Hepatocyte (in vitro differentiated cells): Measurements from ENCODE around the gene TIMMDC1. TPM values are rescaled to one million over a fixed set of nuclear protein-coding genes. Genes with fewer than 3 reads are reported as not detected.

Experiments
- DNase-seq: peaks from one replicate; pipeline ENCODE4 v3.0.0-alpha.2; 2016; ENCODE audit warnings: low spot score
- H2AFZ ChIP-seq: fragments of 200-600 bp; sonication (generic); 2 replicates; pipeline ENCODE4 v1.6.0; 2016; ENCODE audit warnings: antibody characterized with exemption, mild to moderate bottlenecking
- H3K27ac ChIP-seq: fragments of 200-600 bp; sonication (generic); 2 replicates; pipeline ENCODE4 v1.5.1; 2016; ENCODE audit warnings: mild to moderate bottlenecking
- H3K27me3 ChIP-seq: fragments of 200-600 bp; sonication (generic); 2 replicates; pipeline ENCODE4 v1.6.1; 2016
- H3K36me3 ChIP-seq: fragments of 200-600 bp; sonication (generic); replicated peaks from 2 replicates; pipeline ENCODE4 v1.5.1; 2016; ENCODE audit warnings: low read depth; ENCODE audit not compliant: insufficient read depth
- H3K4me1 ChIP-seq: fragments of 200-600 bp; sonication (generic); 2 replicates; pipeline ENCODE4 v1.5.1; 2016; ENCODE audit warnings: mild to moderate bottlenecking, moderate library complexity; ENCODE audit not compliant: insufficient read depth
- H3K4me2 ChIP-seq: fragments of 200-600 bp; sonication (generic); 2 replicates; pipeline ENCODE4 v1.6.0; 2016
- H3K4me3 ChIP-seq: fragments of 200-600 bp; sonication (generic); 2 replicates; pipeline ENCODE4 v1.5.1; 2016; ENCODE audit warnings: mild to moderate bottlenecking
- H3K79me2 ChIP-seq: fragments of 200-600 bp; sonication (generic); 2 replicates; pipeline ENCODE4 v1.6.0; 2017; ENCODE audit warnings: mild to moderate bottlenecking
- H3K9me2 ChIP-seq: fragments of 200-600 bp; sonication (generic); replicated peaks from 2 replicates; pipeline ENCODE4 v1.6.0; 2017; ENCODE audit warnings: mild to moderate bottlenecking; ENCODE audit not compliant: insufficient read depth
- H3K9me3 ChIP-seq: fragments of 200-600 bp; sonication (generic); 2 replicates; pipeline ENCODE4 v1.5.1; 2016; ENCODE audit warnings: low read depth, mild to moderate bottlenecking
- H4K20me1 ChIP-seq: fragments of 200-600 bp; sonication (generic); 2 replicates; pipeline ENCODE4 v1.6.0; 2016; ENCODE audit warnings: mild to moderate bottlenecking; ENCODE audit not compliant: insufficient read depth, poor library complexity, severe bottlenecking
- EZH2 ChIP-seq: fragments of 200-600 bp; sonication (generic); IDR thresholded peaks from 2 replicates; pipeline ENCODE4 v1.6.1; 2016; ENCODE audit warnings: antibody characterized with exemption, mild to moderate bottlenecking, borderline replicate concordance
- EZH2phosphoT487 ChIP-seq: fragments of 200-600 bp; sonication (generic); IDR thresholded peaks from one replicate; pipeline ENCODE4 v1.6.1; 2018; ENCODE audit warnings: antibody characterized with exemption, mild to moderate bottlenecking, low read depth, moderate library complexity; ENCODE audit not compliant: unreplicated experiment, severe bottlenecking
- WGBS: methylation state at CpG from one replicate; pipeline ENCODE4 v1.1.6; 2016; ENCODE audit warnings: low lambda C conversion rate; ENCODE audit errors: missing lambda C conversion rate; 5-methylcytosine and 5-hydroxymethylcytosine counted together
- polyA plus RNA-seq: library from polyadenylated mRNA; unstranded; fragments of >200 nt; fragmentation: Nextera tagmentation; extraction: Ambion mirVana; gene quantifications from 2 replicates; pipeline ENCODE4 v1.2.1, GENCODE V29; 2016
- total RNA-seq: library from RNA; depleted of rRNA; stranded (reverse); fragments of >200 nt; gene quantifications from 2 replicates; pipeline ENCODE4 v1.2.3, GENCODE V29; 2014
- TF ChIP-seq, protein P1 (sequence below): fragments of 200-600 bp; sonication (generic); IDR thresholded peaks from 2 replicates; pipeline ENCODE4 v1.5.1; 2016; ENCODE audit warnings: antibody characterized with exemption, mild to moderate bottlenecking; ENCODE audit not compliant: poor library complexity

TIMMDC1 gene
- total and polyA plus RNA-seq, 2 experiments from 2014 or later = 47.8 to 140 TPM

DNA sequence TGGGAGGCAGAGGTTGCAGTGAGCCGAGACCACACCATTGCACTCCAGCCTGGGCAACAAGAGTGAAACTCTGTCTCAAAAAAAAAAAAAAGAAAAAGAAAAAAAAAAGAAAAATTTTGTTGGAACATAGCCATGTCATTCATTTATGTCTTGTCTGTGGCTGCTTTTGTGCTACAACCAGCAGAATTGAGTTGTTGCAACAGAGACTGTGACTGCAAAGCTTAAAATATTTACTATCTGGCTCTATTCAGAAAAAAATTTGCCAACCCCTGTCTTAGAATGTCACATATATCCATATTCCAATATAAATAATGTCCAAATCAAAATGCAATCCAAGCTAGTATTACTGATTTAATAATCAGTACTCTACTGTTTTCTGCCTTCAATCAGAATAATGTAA, 35.9 kb downstream of the TIMMDC1 start:
- Histone ChIP-seq H3K9me3 (no peaks in the 10 kb centered on the region), H3K79me2 (no peaks in the 10 kb centered on the region), H3K4me1 (no peaks in the 10 kb centered on the region), H3K27ac (no peak overlapping the region), H3K9me2 (no peaks in the 10 kb centered on the region), H4K20me1 (no peaks in the 10 kb centered on the region), H3K27me3 (no peaks in the 10 kb centered on the region), H2AFZ (no peak overlapping the region), H3K36me3 (no peaks in the 10 kb centered on the region), H3K4me2 (no peak overlapping the region), H3K4me3 (no peak overlapping the region)
- 100% methylated on average over 1 of the region's 1 CpG for WGBS
- TF ChIP-seq EZH2phosphoT487 = no peak
- TF ChIP-seq, protein P1, sequence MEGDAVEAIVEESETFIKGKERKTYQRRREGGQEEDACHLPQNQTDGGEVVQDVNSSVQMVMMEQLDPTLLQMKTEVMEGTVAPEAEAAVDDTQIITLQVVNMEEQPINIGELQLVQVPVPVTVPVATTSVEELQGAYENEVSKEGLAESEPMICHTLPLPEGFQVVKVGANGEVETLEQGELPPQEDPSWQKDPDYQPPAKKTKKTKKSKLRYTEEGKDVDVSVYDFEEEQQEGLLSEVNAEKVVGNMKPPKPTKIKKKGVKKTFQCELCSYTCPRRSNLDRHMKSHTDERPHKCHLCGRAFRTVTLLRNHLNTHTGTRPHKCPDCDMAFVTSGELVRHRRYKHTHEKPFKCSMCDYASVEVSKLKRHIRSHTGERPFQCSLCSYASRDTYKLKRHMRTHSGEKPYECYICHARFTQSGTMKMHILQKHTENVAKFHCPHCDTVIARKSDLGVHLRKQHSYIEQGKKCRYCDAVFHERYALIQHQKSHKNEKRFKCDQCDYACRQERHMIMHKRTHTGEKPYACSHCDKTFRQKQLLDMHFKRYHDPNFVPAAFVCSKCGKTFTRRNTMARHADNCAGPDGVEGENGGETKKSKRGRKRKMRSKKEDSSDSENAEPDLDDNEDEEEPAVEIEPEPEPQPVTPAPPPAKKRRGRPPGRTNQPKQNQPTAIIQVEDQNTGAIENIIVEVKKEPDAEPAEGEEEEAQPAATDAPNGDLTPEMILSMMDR = no peak
- no peak for TF ChIP-seq EZH2
- DNase-seq = no peak

DNA sequence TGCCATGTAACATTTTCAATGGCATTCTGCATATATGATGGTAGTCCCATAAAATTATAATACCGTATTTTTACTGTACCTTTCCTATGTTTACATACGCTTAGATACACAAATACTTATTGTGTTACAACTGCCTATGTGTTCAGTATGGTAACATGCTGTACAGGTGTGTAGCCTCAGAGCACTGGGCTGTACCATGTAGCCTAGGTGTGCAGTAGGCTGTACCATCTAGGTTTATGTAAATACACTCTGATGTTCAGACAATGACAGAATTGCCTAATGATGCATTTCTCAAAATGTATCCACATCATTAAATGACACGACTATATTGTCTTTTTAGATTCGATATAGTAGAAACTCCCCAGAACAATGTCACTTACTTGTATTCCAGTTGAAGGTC, 38.4 kb downstream of the TIMMDC1 start:
- H3K9me2 ChIP-seq = no peaks in the 10 kb centered on the region
- WGBS = 95% methylated on average over 4 of the region's 4 CpGs
- DNase-seq = no peak
- H3K36me3 ChIP-seq = no peaks in the 10 kb centered on the region
- TF ChIP-seq, protein P1 = no peak
- TF ChIP-seq EZH2 (no peak), EZH2phosphoT487 (no peak)
- H3K27ac ChIP-seq = no peak overlapping the region
- no peaks in the 10 kb centered on the region for H3K9me3 ChIP-seq
- H2AFZ ChIP-seq = no peak overlapping the region
- H3K79me2 ChIP-seq = no peaks in the 10 kb centered on the region
- no peak overlapping the region for H3K4me3 ChIP-seq
- no peaks in the 10 kb centered on the region for H3K4me1 ChIP-seq
- H3K27me3 ChIP-seq = no peaks in the 10 kb centered on the region
- no peaks in the 10 kb centered on the region for H4K20me1 ChIP-seq
- H3K4me2 ChIP-seq = no peak overlapping the region

DNA sequence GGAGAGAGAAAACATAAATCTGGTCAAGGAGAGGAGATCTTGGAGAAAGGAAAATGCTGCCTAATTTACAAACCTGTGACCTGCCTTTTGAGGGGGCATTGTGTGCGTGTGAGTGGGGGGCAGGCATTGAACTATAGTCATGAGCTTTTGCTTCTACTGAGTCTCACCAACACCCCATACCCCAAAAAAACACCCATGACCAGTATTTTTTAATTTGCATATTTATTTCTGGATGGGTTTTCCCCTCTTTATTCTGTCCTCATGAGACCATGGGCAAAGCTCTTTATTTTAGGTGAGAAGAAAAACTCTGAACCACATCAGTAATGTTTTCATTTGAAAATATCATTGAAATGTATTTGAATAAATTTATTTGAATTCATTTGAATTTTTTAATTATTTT, 40.4 kb downstream of the TIMMDC1 start:
- Histone ChIP-seq H3K4me1 (no peaks in the 10 kb centered on the region), H3K27ac (no peak overlapping the region), H4K20me1 (no peaks in the 10 kb centered on the region), H3K4me3 (no peak overlapping the region), H3K4me2 (no peak overlapping the region), H3K27me3 (no peaks in the 10 kb centered on the region), H3K9me2 (no peaks in the 10 kb centered on the region), H3K79me2 (no peaks in the 10 kb centered on the region), H2AFZ (no peak overlapping the region), H3K9me3 (no peaks in the 10 kb centered on the region), H3K36me3 (no peaks in the 10 kb centered on the region)
- DNase-seq = no peak
- 92% methylated on average over 1 of the region's 1 CpG for WGBS
- TF ChIP-seq, protein P1 = no peak
- no peak for TF ChIP-seq EZH2
- no peak for TF ChIP-seq EZH2phosphoT487

DNA sequence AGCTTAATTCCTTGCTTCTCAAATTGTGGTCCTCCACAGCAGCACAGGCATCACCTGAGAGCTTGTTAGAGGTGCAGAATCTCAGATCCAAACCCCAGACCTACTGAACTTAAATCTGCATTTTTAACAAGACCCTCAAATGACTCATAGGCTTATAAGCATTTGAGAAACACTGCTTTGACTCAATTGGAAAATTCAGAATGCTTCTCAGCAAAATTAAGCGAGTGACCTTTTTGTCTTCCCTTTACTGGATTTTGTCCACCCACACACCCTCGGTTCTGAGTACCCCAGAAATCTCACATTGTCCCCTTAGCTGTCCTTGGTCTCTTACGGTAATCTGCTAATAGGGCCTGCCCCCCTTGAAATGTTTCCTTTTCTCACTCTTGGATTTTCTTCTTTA, 43.2 kb downstream of the TIMMDC1 start:
- TF ChIP-seq EZH2phosphoT487 (no peak), EZH2 (no peak)
- TF ChIP-seq, protein P1 = no peak
- H3K27me3 ChIP-seq = no peaks in the 10 kb centered on the region
- no peak overlapping the region for H2AFZ ChIP-seq
- DNase-seq = no peak
- no peaks in the 10 kb centered on the region for H3K9me3 ChIP-seq
- H3K36me3 ChIP-seq = no peaks in the 10 kb centered on the region
- WGBS = 84% methylated on average over 3 of the region's 3 CpGs
- H3K4me2 ChIP-seq = no peak overlapping the region
- no peak overlapping the region for H3K27ac ChIP-seq
- no peaks in the 10 kb centered on the region for H3K4me1 ChIP-seq
- H3K9me2 ChIP-seq = no peaks in the 10 kb centered on the region
- H4K20me1 ChIP-seq = no peaks in the 10 kb centered on the region
- no peak overlapping the region for H3K4me3 ChIP-seq
- no peaks in the 10 kb centered on the region for H3K79me2 ChIP-seq
